Activated CD4-positive, alpha-beta memory T cell treated with anti-CD3 and anti-CD28 coated beads for 36 hours (primary cell): ENCODE results near the gene LATS1. TPM values are rescaled to one million over a fixed set of nuclear protein-coding genes. Genes with fewer than 3 reads are reported as not detected.
"Not testable (repeated sequence)": the region's sequence is repeated elsewhere in the genome, so short reads cannot be mapped to it uniquely, and the experiment has no call there.

ENCODE experiments used
- CTCF ChIA-PET: fragments of 350-600 bp; sonication (Branson Sonifier 250); formaldehyde crosslinking; loops from one replicate; lab custom pipeline; 2021; ENCODE audit warnings: antibody characterized with exemption, inconsistent platforms; lab: Charles Lee
- POLR2A ChIA-PET: fragments of 350-600 bp; sonication (Branson Sonifier 250); formaldehyde crosslinking; loops from one replicate; lab custom pipeline; 2021; ENCODE audit warnings: antibody characterized with exemption; lab: Charles Lee
- DNase-seq: peaks from one replicate; pipeline ENCODE4 v3.0.0-alpha.2; 2020
- H3K27ac Mint-ChIP-seq: one replicate; pipeline ENCODE4 v1.8.0; 2021; ENCODE audit warnings: mixed read lengths
- H3K27me3 Mint-ChIP-seq: one replicate; pipeline ENCODE4 v1.8.0; 2021; ENCODE audit warnings: mixed read lengths
- H3K36me3 Mint-ChIP-seq: one replicate; pipeline ENCODE4 v1.8.0; 2021; ENCODE audit warnings: mixed read lengths
- H3K4me1 Mint-ChIP-seq: one replicate; pipeline ENCODE4 v1.8.0; 2021; ENCODE audit warnings: low read depth, mixed read lengths
- H3K4me3 Mint-ChIP-seq: one replicate; pipeline ENCODE4 v1.8.0; 2021; ENCODE audit warnings: mild to moderate bottlenecking, mixed read lengths
- H3K9me3 Mint-ChIP-seq: one replicate; pipeline ENCODE4 v1.8.0; 2021; ENCODE audit warnings: mixed read lengths
- intact Hi-C: fragments of 100-400 bp; cut with micrococcal nuclease; formaldehyde crosslinking; loops from one replicate; pipeline ENCODE4 v1.15.1; 2023
- total RNA-seq, 2 experiments: library from RNA; stranded (reverse); gene quantifications; one replicate each; pipeline ENCODE4 v1.2.3, GENCODE V29; 2021

The LATS1 gene
- total RNA-seq, 2 experiments from 2014 or later, result 19.1 to 20.1 TPM

GRCh38 chr6:149699150-149699549, 18.8 kb downstream of the LATS1 start:
- Mint-ChIP-seq H3K4me1 (peaks cover 21% of the 10 kb centered on the region), H3K9me3 (no peaks in the 10 kb centered on the region), H3K4me3 (no peak overlapping the region), H3K27ac (no peak overlapping the region), H3K36me3 (peaks cover 8% of the 10 kb centered on the region), H3K27me3 (no peaks in the 10 kb centered on the region)
- POLR2A ChIA-PET, result no interaction called here
- intact Hi-C loops, result no loop called here
- CTCF ChIA-PET, result interaction anchor here (1.1 to 1.5 kb wide), 3 partner anchors 13 to 25 kb away, joined by 3 read pairs; partner anchors contain the start of gene LATS1
- DNase-seq, result peak; percentile 25

- DNase-seq, result no peak
- H3K27ac Mint-ChIP-seq, result no peak overlapping the region
- CTCF ChIA-PET, result interaction anchor here (0.7 to 1.5 kb wide), 2 partner anchors 20 to 112 kb away, joined by 3 read pairs; partner anchors contain the start of gene LATS1
- POLR2A ChIA-PET, result no interaction called here
- intact Hi-C loops, result no loop called here
- peaks cover 15% of the 10 kb centered on the region for H3K4me1 Mint-ChIP-seq
- H3K4me3 Mint-ChIP-seq, result no peak overlapping the region
- no peaks in the 10 kb centered on the region for H3K27me3 Mint-ChIP-seq
- H3K9me3 Mint-ChIP-seq, result no peaks in the 10 kb centered on the region
- peaks cover 11% of the 10 kb centered on the region for H3K36me3 Mint-ChIP-seq
Observed at GRCh38 chr6:149698175-149698574, 19.7 kb downstream of the LATS1 start.

- H3K4me1 Mint-ChIP-seq, result peaks cover 14% of the 10 kb centered on the region
- no peaks in the 10 kb centered on the region for H3K27me3 Mint-ChIP-seq
- ChIA-PET POLR2A (interaction anchor here (1.2 kb wide), 1 partner anchor 21 kb away, joined by 3 read pairs; the partner anchor contains the start of gene LATS1), CTCF (no interaction called here)
- no peak overlapping the region for H3K27ac Mint-ChIP-seq
- intact Hi-C loops, result no loop called here
- no peak for DNase-seq
- no peak overlapping the region for H3K4me3 Mint-ChIP-seq
- H3K9me3 Mint-ChIP-seq, result no peaks in the 10 kb centered on the region
- H3K36me3 Mint-ChIP-seq, result peaks cover 11% of the 10 kb centered on the region
Observed at GRCh38 chr6:149696901-149697300, 21.0 kb downstream of the LATS1 start.

GRCh38 chr6:149694921-149695320, 23.0 kb downstream of the LATS1 start:
- Mint-ChIP-seq H3K27me3 (no peaks in the 10 kb centered on the region), H3K36me3 (peaks cover 8% of the 10 kb centered on the region), H3K4me1 (peaks cover 11% of the 10 kb centered on the region), H3K4me3 (no peak overlapping the region), H3K9me3 (no peaks in the 10 kb centered on the region), H3K27ac (no peak overlapping the region)
- CTCF ChIA-PET, result interaction anchor here (1.2 kb wide), 1 partner anchor 30 kb away, joined by 3 read pairs; no protein-coding TSS in a partner anchor
- intact Hi-C loops, result no loop called here
- no peak for DNase-seq
- POLR2A ChIA-PET, result no interaction called here

GRCh38 chr6:149691201-149691600, 26.7 kb downstream of the LATS1 start:
- intact Hi-C loops, result no loop called here
- Mint-ChIP-seq H3K36me3 (peaks cover 11% of the 10 kb centered on the region), H3K9me3 (no peaks in the 10 kb centered on the region), H3K4me1 (peaks cover 16% of the 10 kb centered on the region), H3K27ac (no peak overlapping the region), H3K27me3 (no peaks in the 10 kb centered on the region), H3K4me3 (no peak overlapping the region)
- ChIA-PET POLR2A (no interaction called here), CTCF (no interaction called here)
- DNase-seq, result no peak

GRCh38 chr6:149686230-149686629, 31.7 kb downstream of the LATS1 start:
- peaks cover 20% of the 10 kb centered on the region for H3K36me3 Mint-ChIP-seq
- CTCF ChIA-PET, result interaction anchor here (0.9 to 1.5 kb wide), 4 partner anchors 33 to 140 kb away, joined by 3 to 6 read pairs (median 5); partner anchors contain the start of gene PPIL4
- DNase-seq, result no peak
- H3K27me3 Mint-ChIP-seq, result no peaks in the 10 kb centered on the region
- POLR2A ChIA-PET, result interaction anchor here (0.8 to 1.2 kb wide), 3 partner anchors 19 to 43 kb away, joined by 3 to 5 read pairs (median 3); no protein-coding TSS in a partner anchor
- no peak overlapping the region for H3K4me3 Mint-ChIP-seq
- no peaks in the 10 kb centered on the region for H3K9me3 Mint-ChIP-seq
- H3K4me1 Mint-ChIP-seq, result peaks cover 19% of the 10 kb centered on the region
- peak overlapping the region; percentile 52 for H3K27ac Mint-ChIP-seq
- intact Hi-C loops, result loop anchor here (2.0 kb wide), 2 partner anchors 31 to 121 kb away; no protein-coding TSS in a partner anchor

GRCh38 chr6:149683256-149683859, 34.5 kb downstream of the LATS1 start:
- Mint-ChIP-seq H3K4me3 (no peak overlapping the region), H3K27me3 (no peaks in the 10 kb centered on the region), H3K36me3 (peaks cover 23% of the 10 kb centered on the region), H3K27ac (no peak overlapping the region), H3K4me1 (peaks cover 23% of the 10 kb centered on the region), H3K9me3 (no peaks in the 10 kb centered on the region)
- intact Hi-C loops, result no loop called here
- POLR2A ChIA-PET, result no interaction called here
- CTCF ChIA-PET, result no interaction called here
- no peak for DNase-seq

- DNase-seq, H3K27me3 Mint-ChIP-seq, intact Hi-C loops, H3K27ac Mint-ChIP-seq, H3K9me3 Mint-ChIP-seq, H3K4me3 Mint-ChIP-seq, POLR2A ChIA-PET, CTCF ChIA-PET: not testable (repeated sequence)
- H3K4me1 Mint-ChIP-seq, result peaks cover 15% of the 10 kb centered on the region
- peaks cover 31% of the 10 kb centered on the region for H3K36me3 Mint-ChIP-seq
Observed at GRCh38 chr6:149681845-149682244, 36.1 kb downstream of the LATS1 start.

GRCh38 chr6:149681209-149681608, 36.7 kb downstream of the LATS1 start:
- Mint-ChIP-seq H3K27me3 (no peaks in the 10 kb centered on the region), H3K4me1 (peaks cover 9% of the 10 kb centered on the region), H3K27ac (no peak overlapping the region), H3K9me3 (no peaks in the 10 kb centered on the region), H3K36me3 (peaks cover 33% of the 10 kb centered on the region), H3K4me3 (no peak overlapping the region)
- ChIA-PET CTCF (no interaction called here), POLR2A (no interaction called here)
- no peak for DNase-seq
- intact Hi-C loops, result no loop called here

GRCh38 chr6:149680503-149680902, 37.4 kb downstream of the LATS1 start:
- DNase-seq, result no peak
- Mint-ChIP-seq H3K27me3 (no peaks in the 10 kb centered on the region), H3K4me1 (peaks cover 5% of the 10 kb centered on the region), H3K9me3 (no peaks in the 10 kb centered on the region), H3K36me3 (peaks cover 31% of the 10 kb centered on the region), H3K27ac (no peak overlapping the region), H3K4me3 (no peak overlapping the region)
- ChIA-PET POLR2A (no interaction called here), CTCF (no interaction called here)
- intact Hi-C loops, result no loop called here

- POLR2A ChIA-PET, CTCF ChIA-PET, H3K4me1 Mint-ChIP-seq, H3K9me3 Mint-ChIP-seq, H3K27me3 Mint-ChIP-seq, intact Hi-C loops, H3K27ac Mint-ChIP-seq, DNase-seq, H3K4me3 Mint-ChIP-seq: not testable (repeated sequence)
- H3K36me3 Mint-ChIP-seq, result peaks cover 22% of the 10 kb centered on the region
Observed at GRCh38 chr6:149672265-149672664, 45.6 kb downstream of the LATS1 start.

- ChIA-PET CTCF (interaction anchor here (1.2 to 1.3 kb wide), 2 partner anchors 63 to 80 kb away, joined by 3 to 4 read pairs; no protein-coding TSS in a partner anchor), POLR2A (interaction anchor here (0.5 to 1.4 kb wide), 2 partner anchors 13 to 26 kb away, joined by 3 to 5 read pairs; no protein-coding TSS in a partner anchor)
- no peak for DNase-seq
- peaks cover 11% of the 10 kb centered on the region for H3K36me3 Mint-ChIP-seq
- no peak overlapping the region for H3K4me3 Mint-ChIP-seq
- H3K27ac Mint-ChIP-seq, result no peak overlapping the region
- intact Hi-C loops, result no loop called here
- no peaks in the 10 kb centered on the region for H3K27me3 Mint-ChIP-seq
- H3K9me3 Mint-ChIP-seq, result no peaks in the 10 kb centered on the region
- no peaks in the 10 kb centered on the region for H3K4me1 Mint-ChIP-seq
Observed at GRCh38 chr6:149660028-149660427, 57.9 kb downstream of the LATS1 start.
